T47D (cell line): ENCODE measurements around the gene KCNT1.

Source experiments
- DNase-seq, 2 experiments: peaks; one replicate each; pipeline versions ENCODE4 v3.0.0 to v3.0.0-alpha.2; 2011 to 2012; ENCODE audit warnings: low read depth in 1 of 2, low spot score in 1 of 2
- JUND ChIP-seq: IDR thresholded peaks from 2 replicates; pipeline ENCODE4 v1.6.1; 2012; ENCODE audit warnings: low read depth
- in situ Hi-C: cut with HindIII; loops from 2 replicates; pipeline ENCODE4 v1.10.0; 2016; ENCODE audit warnings: low sequenced_read_pairs, low pct_unique_long_range_greater_than_20kb

The KCNT1 gene

DNA sequence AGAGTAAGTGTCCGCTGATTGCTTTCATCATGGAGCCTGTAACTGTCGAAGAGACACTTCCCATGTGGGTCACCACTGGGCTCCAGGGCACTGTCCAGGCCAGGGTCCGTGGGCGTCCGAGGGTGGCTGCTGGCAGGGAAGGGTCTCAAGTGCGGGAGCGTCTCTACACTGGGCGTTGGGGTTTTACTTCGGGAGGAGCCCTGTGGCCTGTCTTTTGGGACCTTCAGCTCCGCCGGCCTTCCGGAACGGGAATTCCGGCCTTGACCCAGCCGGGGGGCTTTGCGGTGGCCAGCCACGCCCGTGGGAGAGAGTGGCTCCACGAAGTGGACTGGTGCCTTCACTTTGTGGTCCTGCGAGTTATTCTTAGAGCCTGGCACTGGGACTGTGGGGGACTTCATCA, 119.1 kb downstream of the KCNT1 start:
- TF ChIP-seq JUND = no peak
- in situ Hi-C loops = no loop called here
- DNase-seq = no peak

DNA sequence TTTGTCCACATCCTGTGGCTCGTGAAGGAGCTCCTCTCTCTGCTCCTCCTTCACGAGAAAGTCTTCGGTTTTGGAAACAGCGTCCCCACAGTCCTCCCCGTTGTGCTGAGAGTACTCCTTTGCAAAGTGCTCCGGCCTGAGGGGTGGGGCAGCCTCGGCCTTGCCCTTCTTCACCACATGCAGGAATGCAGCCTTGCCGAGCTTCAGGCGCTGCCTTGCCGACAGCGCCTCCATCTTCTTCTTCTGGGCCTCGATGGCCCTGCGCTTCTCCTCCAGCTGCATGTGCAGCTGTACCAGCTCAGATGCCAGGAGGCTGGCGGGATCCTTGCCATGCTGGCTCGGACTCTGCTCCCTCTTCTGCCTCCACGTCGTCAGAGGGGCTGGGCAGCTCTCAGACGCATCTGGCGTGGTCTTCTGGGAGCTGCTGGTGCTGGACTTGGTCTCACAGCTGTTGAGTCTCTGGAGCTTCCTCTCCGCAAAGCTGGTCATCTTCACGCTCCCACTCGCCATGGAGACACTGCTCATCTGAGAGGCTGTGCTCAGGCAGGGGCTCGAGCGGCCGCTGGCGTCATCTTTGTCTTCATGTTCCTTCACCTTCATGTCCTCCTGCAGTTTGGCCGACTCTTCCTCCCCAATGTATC, 119.9 kb downstream of the KCNT1 start:
- in situ Hi-C loops = no loop called here
- TF ChIP-seq JUND = no peak
- no peak for DNase-seq

DNA sequence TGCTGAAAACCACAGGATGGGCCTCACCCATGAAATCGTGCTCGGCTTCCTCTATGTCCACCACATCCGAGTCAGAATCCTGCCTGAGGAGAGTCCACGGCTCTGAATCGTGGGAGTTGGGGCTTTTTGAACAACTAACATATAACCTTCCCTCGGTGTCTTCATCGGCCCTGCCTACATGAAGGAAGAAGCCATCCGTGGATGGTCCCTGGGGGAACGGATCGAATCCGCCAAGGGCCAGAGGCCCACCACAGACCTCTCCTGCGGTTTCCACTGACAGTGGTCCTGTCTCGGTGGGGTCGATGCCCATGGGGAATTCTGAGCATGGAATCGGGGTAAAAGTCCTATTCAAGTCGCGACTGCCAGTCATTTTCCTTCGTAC, 120.4 kb downstream of the KCNT1 start:
- TF ChIP-seq JUND = no peak
- no peak for DNase-seq
- in situ Hi-C loops = no loop called here

DNA sequence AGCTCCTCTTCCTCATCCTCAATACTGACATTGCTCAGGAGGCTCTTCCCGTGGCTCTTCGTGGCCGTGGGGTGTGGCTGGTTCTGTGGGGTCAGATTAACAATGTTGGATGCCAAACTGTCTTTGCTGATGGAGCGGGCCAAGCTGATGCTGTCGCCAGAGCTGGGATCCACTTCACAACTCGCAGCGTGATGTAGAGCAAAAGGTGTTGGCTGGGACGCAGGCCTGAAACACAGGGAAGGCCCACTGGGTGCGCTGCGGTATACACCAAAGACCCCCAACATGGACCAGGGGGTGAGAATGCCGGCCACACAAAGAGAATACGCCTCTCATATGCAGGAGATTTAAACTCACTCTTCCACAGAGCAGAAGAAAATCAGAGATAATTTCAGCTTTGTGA, 121.1 kb downstream of the KCNT1 start:
- no peak for TF ChIP-seq JUND
- in situ Hi-C loops = no loop called here
- no peak for DNase-seq

DNA sequence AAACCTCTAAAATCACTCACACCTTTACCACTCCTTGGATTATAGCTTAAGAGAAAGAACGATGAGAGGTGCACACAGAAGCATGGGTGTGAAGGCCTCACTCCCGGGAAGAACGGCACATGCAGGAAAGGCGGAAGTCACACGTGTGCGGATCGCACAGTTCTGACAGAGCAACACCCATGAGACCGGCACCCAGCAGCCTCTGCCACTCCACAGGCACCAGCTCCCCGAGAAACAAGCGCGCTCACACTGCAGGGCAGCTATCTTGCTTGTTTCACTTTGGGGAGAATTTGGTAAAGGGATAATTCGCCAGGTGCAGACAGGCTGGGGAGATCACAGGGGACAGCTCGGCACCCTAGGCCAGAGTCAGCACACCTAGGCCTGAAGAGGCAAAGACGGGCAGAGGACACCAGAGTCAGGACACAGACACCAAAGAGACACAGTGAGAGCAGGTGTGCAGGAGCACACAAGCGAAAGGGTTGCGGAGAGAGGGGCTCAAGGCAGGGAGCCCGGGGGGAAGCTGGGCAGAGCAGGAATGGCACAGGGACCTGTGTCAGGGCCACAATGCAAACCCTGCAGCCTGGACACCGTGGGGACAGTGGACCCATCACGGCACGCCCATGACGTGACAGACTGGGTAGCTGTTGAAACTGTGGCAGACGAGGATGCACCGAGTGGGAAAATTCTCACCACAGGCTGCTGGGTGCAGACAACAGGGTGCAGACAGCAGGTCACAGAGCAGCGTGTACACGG, 123.6 kb downstream of the KCNT1 start:
- in situ Hi-C loops = no loop called here
- DNase-seq = no peak
- no peak for TF ChIP-seq JUND

DNA sequence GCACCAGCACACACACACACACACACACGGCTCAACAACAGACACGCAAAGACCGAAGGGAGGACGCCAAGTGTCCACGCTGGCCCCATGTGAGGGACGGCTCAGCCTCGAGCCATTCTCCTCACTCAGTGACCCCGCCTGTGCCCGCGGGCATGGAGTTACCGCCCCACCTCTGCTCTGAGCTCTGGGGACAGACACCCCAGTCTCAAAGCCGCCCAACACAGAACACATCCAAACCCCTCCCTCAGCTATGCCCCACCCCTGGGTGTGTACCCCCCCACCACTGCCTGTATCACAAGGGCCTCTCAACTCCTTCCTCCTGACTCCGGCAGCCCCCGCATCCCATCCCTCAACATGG, 124.2 kb downstream of the KCNT1 start:
- no peak for DNase-seq
- TF ChIP-seq JUND = no peak
- in situ Hi-C loops = no loop called here

DNA sequence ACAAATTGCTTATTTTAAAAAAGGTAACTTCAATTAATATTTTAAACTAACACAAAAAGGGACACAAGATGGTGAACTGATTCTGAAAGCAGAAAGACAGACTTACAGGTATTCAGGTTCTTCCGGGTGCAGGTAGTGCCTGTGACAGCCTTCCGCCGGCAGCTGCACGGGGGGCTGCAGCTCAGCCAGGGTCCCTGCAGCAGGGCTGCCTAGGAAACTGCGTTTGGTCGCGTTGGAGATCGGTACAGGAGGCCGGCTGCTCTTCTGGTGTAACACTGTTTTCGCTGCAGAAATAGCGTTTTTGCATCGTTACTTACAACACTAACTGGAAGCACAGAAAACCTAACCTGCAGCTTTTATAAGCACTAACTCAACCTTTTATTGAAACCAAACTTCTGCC, 125.3 kb downstream of the KCNT1 start:
- no peak for TF ChIP-seq JUND
- in situ Hi-C loops = no loop called here
- DNase-seq = no peak

DNA sequence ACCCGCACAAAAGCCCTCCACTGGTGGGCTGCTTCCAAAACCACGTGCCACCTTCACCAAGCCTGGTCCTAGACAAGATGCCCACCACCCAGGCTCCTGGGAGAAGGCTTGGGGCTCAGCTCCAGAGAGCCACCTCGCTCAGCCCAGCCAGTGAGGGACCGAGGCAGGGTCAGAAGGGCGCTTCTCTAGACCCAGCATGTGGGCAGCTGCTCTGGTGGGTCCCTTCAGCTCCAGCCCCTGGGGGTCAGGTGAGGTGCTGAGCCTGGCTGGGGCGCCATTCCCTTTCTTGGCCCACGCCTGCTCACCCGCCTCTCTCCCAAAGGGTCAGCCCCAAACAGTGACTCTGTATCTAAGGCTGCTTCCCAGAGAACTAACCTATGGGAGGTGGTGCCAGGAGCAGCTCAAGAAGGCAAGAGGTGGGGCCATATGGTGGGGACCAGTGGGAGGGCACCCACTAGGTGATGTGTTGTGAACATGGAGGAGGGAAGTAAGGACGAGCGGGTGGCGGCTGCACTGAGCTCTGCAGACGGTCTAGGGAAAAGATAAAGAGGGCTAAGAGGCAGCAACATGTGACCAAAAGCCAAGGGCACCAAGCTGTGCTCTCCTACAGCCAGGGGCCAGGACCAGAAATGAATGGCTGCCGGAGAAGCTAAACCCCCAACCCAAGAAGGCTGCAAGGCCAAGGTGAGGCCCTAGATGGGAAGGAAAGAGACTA, 126.0 kb downstream of the KCNT1 start:
- no peak for DNase-seq
- in situ Hi-C loops = no loop called here
- no peak for TF ChIP-seq JUND

DNA sequence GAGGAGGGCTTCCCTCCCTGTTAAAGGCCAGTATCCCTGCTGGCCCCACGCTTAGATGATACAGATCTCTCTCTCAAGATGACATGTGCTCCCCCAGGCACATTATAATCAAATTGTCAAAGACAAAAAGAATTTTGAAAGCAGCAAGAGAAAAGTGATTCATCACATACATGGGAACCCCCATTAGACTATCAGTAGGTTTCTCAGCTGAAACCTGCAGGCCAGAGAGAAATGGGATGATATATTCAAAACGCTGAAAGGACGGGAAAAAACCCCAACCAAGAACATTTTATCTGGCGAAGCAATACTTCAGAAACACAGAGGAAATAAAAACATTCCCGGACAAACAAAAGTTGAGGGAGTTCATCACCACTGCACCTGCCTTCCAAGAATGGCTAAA, 126.7 kb downstream of the KCNT1 start:
- in situ Hi-C loops = no loop called here
- no peak for DNase-seq
- TF ChIP-seq JUND = no peak

DNA sequence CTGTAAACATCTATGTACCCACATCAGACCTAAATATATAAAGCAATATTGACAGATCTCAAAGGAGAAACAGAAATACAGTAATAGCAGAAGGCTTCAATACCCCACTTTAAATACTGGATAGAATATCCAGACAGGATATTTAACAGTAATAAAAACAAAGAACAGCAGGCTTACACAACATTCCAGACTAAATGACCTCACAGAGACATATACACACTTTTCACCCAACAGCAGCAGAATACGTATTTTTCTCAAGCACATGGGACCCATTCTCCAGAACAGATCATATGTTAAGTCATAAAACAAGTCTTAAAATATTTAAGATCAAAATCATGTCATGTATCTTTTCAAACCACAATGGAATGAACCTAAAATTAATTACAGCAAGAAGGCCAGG, 128.5 kb downstream of the KCNT1 start:
- no peak for DNase-seq
- TF ChIP-seq JUND = no peak
- in situ Hi-C loops = no loop called here

DNA sequence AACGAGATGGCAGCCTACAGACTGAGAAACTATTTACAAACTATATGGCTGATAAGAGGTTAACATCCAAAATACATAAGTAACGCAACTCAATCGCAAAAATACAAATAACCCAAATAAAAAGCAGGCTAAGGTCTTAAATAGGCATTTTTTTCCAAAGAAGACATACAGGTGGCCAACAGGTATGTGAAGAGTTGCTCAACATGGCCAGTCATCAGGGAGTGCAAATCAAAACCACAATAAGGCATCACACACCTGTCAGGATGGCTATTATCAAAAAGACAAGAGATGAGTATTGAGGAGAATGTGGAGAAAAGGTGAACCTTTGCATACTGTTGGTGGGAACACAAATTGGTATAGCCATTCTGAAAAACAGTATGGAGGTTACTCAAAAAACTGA, 131.9 kb downstream of the KCNT1 start:
- no peak for TF ChIP-seq JUND
- in situ Hi-C loops = no loop called here
- DNase-seq = no peak

DNA sequence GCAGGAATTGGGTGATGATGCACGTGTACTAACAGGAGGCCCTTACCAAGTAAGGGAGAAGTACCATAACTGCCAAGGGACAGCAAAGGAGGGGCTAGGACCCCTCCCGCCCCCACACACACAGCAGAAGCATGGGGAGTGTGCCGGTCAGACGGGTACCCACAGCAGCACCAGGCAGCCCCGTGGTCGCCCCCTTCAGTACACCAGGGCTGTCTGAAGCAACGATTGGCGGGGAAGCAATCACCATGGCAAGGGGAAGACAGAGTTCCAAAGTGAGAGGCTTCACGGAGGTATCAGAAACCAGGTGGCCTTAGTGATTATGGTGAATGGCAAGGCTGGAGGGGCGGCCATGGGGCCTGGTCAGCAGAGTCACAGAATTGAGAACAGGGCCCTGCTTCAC, 133.1 kb downstream of the KCNT1 start:
- no peak for DNase-seq
- TF ChIP-seq JUND = no peak
- in situ Hi-C loops = no loop called here

DNA sequence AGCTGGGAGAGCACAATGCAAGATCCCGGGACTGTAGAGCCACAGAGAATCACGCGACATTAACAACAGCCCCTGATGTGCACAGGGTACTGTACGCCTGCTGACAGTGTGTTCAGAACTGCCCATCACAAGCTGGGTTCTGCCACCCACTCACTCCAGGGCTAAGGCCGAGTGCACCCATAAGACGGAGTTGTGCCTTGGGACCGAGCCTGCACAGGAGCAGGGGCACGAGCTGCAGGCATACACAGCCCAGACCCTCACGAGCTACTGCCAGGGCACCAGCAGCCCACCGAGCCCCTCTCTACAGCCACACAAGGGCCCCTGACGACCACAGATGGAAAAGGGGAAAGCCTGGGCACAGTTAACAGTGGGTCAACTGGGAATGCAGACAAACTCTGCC, 137.5 kb downstream of the KCNT1 start:
- no peak for DNase-seq
- TF ChIP-seq JUND = no peak
- in situ Hi-C loops = no loop called here
